ENCODE results near the gene NDUFS1. TPM values are rescaled to one million over a fixed set of nuclear protein-coding genes. Genes with fewer than 3 reads are reported as not detected.
A peak's percentile ranks its signal among the peaks of the same experiment; 100 is the strongest.

The NDUFS1 gene
- total and polyA plus RNA-seq, 2 experiments from 2014 or later = 34.5 to 97.9 TPM

- peak overlapping the region; percentile 10; the same call in 1 of the 2 replicates for H3K27ac ChIP-seq (ENCODE audit: low read depth)
- no peak overlapping the region for H3K4me2 ChIP-seq
- H3K4me1 ChIP-seq (ENCODE audit: insufficient read depth) = no peaks in the 10 kb centered on the region
- H4K20me1 ChIP-seq (replicated peaks; ENCODE audit: insufficient read depth) = 0 out of 2 replicates have a peak, but pooled peaks cover 4% of the 10 kb centered on the region
- H3K9me2 ChIP-seq (ENCODE audit: insufficient read depth) = no peaks in the 10 kb centered on the region
- Mint-ChIP-seq H3K27ac (no peak overlapping the region), H3K9me3 (no peaks in the 10 kb centered on the region), H3K36me3 (ENCODE audit: low read depth) (peaks cover 88% of the 10 kb centered on the region), H3K4me1 (no peaks in the 10 kb centered on the region), H3K27me3 (ENCODE audit: insufficient read depth, low read depth, poor library complexity) (no peaks in the 10 kb centered on the region), H3K4me3 (no peak overlapping the region)
- peaks cover 5% of the 10 kb centered on the region; the same call in 1 of the 2 replicates for H3K79me2 ChIP-seq (replicated peaks; ENCODE audit: insufficient read depth)
- H3K27me3 ChIP-seq (ENCODE audit: insufficient read depth) = no peaks in the 10 kb centered on the region
- TF ChIP-seq EZH2 (IDR thresholded peaks at IDR 0.05; ENCODE audit: low read depth, unreplicated experiment) (no peak), REST (IDR thresholded peaks at IDR 0.05; ENCODE audit: unreplicated experiment) (no peak), NANOG (IDR thresholded peaks at IDR 0.05; ENCODE audit: borderline replicate concordance) (no peak), EZH2phosphoT487 (IDR thresholded peaks at IDR 0.05; ENCODE audit: unreplicated experiment) (no peak), ZNF114 (CRISPR knock-in tag; IDR thresholded peaks at IDR 0.05) (no peak), ZNF331 (CRISPR knock-in tag; IDR thresholded peaks at IDR 0.05; ENCODE audit: low read depth) (no peak), STAT1 (IDR thresholded peaks at IDR 0.05; ENCODE audit: unreplicated experiment) (no peak), ETS1 (IDR thresholded peaks at IDR 0.05) (no peak), ZNF462 (CRISPR knock-in tag; IDR thresholded peaks at IDR 0.05) (no peak), POLR2AphosphoS5 (IDR thresholded peaks at IDR 0.05; ENCODE audit: low read depth) (no peak), CTCF (conservative IDR thresholded peaks at IDR 0.05; ENCODE audit: low read depth in 2 of 2) (no peak), JUNB (IDR thresholded peaks at IDR 0.05; ENCODE audit: unreplicated experiment) (no peak), CREB1 (CRISPR knock-in tag; IDR thresholded peaks at IDR 0.05; ENCODE audit: low read depth) (no peak)
- DNase-seq (ENCODE audit: low spot score) (no peak), ATAC-seq (no peak)
- H3K4me3 ChIP-seq = no peak overlapping the region
- H3F3A ChIP-seq (replicated peaks; ENCODE audit: low read depth) = peaks cover 5% of the 10 kb centered on the region
- peaks cover 60% of the 10 kb centered on the region for H3K36me3 ChIP-seq (ENCODE audit: insufficient read depth)
- no peak overlapping the region for H2AFZ ChIP-seq
These were observed 13.6 kb downstream of the NDUFS1 start for GRCh38 chr2:206145665-206146064.

All from GM23338 (cell line).